AG04450 (cell line): ENCODE results near the gene CISH. TPM values are rescaled to one million over a fixed set of nuclear protein-coding genes. Genes with fewer than 3 reads are reported as not detected.

Source experiments
- CTCF ChIA-PET: fragments of 300-600, 350-600 bp; formaldehyde crosslinking; extraction: SDS; loops from one replicate; lab custom pipeline; 2022; ENCODE audit warnings: antibody characterized with exemption, inconsistent platforms; lab: Charles Lee
- POLR2A ChIA-PET: fragments of 350-600 bp; formaldehyde crosslinking; extraction: SDS; loops from one replicate; lab custom pipeline; 2021; ENCODE audit warnings: antibody characterized with exemption, inconsistent platforms; lab: Yijun Ruan, JAX
- DNase-seq: peaks from one replicate; pipeline ENCODE4 v3.0.0-alpha.2; 2011; ENCODE audit warnings: low read depth, low spot score
- H3K27ac ChIP-seq: one replicate; pipeline ENCODE4 v1.5.1; 2012; ENCODE audit warnings: low read depth, low read length, control low read depth
- H3K27me3 ChIP-seq: one replicate; pipeline ENCODE4 v1.6.0; 2012; ENCODE audit warnings: low read length; ENCODE audit not compliant: control insufficient read depth, insufficient read depth
- H3K4me3 ChIP-seq: 2 replicates; pipeline ENCODE4 v1.5.1; 2011; ENCODE audit warnings: mild to moderate bottlenecking, low read depth, low read length, control low read depth
- H3K9me3 ChIP-seq: 2 replicates; pipeline ENCODE4 v1.5.1; 2012; ENCODE audit warnings: low read length; ENCODE audit not compliant: control insufficient read depth, insufficient read depth
- polyA plus RNA-seq: library from polyadenylated mRNA; depleted of rRNA; stranded (reverse); fragments of >200 nt; gene quantifications from 2 replicates; pipeline ENCODE4 v1.2.3, GENCODE V29; 2011
- TF ChIP-seq, protein P1 (sequence below): IDR thresholded peaks from 2 replicates; pipeline ENCODE4 v1.5.1; 2011; ENCODE audit warnings: low read depth, low read length, control low read depth, inconsistent platforms

The CISH gene
- polyA plus RNA-seq, 1 experiment = 2.4 TPM

DNA sequence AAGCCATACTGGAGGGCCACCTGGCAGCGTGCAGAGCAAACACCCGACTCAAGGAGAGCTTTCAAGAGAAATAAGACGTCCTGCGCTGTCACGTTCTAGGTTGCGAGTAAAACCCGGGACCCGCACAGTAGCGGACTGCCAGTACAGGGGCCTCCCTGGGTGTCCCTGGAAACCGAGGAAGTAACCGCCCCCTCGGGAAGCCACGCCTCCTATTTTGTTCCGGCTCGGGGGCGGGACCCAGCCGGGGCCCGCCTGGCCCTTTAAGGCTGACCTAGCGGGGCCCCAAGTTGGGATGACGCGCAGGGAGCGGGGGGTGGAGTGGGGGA is 5.2 kb upstream of the CISH start:
- H3K4me3 ChIP-seq = peak overlapping the region; percentile 72
- H3K9me3 ChIP-seq = peaks cover 4% of the 10 kb centered on the region; the same call in 1 of the 2 replicates
- H3K27me3 ChIP-seq = no peaks in the 10 kb centered on the region
- TF ChIP-seq, protein P1, sequence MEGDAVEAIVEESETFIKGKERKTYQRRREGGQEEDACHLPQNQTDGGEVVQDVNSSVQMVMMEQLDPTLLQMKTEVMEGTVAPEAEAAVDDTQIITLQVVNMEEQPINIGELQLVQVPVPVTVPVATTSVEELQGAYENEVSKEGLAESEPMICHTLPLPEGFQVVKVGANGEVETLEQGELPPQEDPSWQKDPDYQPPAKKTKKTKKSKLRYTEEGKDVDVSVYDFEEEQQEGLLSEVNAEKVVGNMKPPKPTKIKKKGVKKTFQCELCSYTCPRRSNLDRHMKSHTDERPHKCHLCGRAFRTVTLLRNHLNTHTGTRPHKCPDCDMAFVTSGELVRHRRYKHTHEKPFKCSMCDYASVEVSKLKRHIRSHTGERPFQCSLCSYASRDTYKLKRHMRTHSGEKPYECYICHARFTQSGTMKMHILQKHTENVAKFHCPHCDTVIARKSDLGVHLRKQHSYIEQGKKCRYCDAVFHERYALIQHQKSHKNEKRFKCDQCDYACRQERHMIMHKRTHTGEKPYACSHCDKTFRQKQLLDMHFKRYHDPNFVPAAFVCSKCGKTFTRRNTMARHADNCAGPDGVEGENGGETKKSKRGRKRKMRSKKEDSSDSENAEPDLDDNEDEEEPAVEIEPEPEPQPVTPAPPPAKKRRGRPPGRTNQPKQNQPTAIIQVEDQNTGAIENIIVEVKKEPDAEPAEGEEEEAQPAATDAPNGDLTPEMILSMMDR = no peak
- POLR2A ChIA-PET = interaction anchor here (0.6 to 1.9 kb wide), 5 partner anchors 19 to 768 kb away, joined by 3 to 4 read pairs (median 3); partner anchors contain the start of genes HEMK1 and MANF
- DNase-seq = peak; percentile 60
- CTCF ChIA-PET = interaction anchor here (0.6 to 12.3 kb wide), 28 partner anchors 11 to 1065 kb away, joined by 3 to 436 read pairs (median 8); partner anchors contain the start of genes C3orf18, HEMK1 and MANF
- H3K27ac ChIP-seq = no peak overlapping the region

DNA sequence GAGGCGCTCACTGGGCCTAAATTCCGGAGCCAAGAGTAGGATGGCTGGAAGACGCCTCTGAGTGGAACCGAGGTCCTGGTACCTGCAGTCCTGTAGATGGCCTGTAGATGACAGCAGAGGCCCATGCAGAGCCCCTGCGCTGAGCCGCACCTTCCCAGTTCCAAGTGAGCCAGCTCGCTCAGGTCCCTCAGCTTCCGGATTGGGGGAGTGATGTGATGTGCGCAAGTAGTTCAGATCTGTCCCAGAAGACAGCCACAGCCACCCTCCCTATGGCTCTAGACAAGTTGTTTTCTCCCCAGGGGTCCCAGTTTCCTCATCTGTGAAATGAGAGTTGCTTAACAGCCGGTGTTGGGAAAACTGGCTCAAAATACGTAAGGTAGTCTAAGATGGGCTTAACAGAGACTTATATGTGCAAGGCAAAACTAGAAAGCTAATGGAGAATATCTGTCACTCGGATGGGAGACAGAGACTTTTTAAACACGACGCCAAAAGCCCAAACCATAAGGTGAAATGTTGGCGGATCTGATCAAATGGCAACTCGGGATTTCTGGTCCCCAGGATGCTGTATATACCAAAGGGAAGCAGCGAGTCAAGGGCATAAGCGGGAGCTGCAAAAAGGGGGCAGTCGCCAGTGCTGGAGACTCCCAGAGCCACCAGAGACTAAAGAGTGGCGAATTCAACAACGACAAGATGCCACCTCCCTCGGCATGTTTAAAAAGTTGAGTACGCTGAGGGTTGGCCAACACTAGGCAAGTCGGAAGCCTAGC is 4.6 kb upstream of the CISH start:
- ChIA-PET POLR2A (interaction anchor here (0.6 to 1.2 kb wide), 6 partner anchors 20 to 769 kb away, joined by 3 to 9 read pairs (median 3); partner anchors contain the start of genes HEMK1 and MANF), CTCF (interaction anchor here (0.6 to 12.3 kb wide), 40 partner anchors 11 to 1066 kb away, joined by 3 to 436 read pairs (median 6); partner anchors contain the start of genes C3orf18, HEMK1, MANF and RBM15B)
- Histone ChIP-seq H3K27ac (no peak overlapping the region), H3K27me3 (no peaks in the 10 kb centered on the region), H3K9me3 (peaks cover 4% of the 10 kb centered on the region; the same call in 1 of the 2 replicates), H3K4me3 (peak overlapping the region; percentile 72)
- DNase-seq = peak; percentile 66
- TF ChIP-seq, protein P1 = peak; percentile 100

DNA sequence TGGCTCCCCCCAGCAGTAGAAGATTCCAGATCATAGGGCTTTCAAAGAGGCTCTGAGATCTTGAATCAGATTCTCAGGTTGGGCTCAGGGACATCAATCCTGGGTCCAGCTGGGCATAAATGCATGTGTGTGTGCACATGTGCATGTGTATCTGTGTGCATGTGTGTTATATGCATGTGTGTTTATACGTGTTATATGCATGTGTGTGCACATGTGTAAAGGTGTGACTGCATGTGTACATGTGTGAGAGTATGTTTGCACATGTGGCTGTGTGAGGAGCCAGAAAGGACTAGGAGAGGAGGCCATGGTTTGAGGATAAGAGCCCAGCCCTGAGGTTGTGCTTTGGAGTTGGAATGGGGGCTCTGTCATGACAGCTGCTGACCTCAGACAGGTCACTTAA is 3.6 kb upstream of the CISH start:
- Histone ChIP-seq H3K27me3 (no peaks in the 10 kb centered on the region), H3K9me3 (peaks cover 4% of the 10 kb centered on the region; the same call in 1 of the 2 replicates), H3K4me3 (no peak overlapping the region), H3K27ac (no peak overlapping the region)
- ChIA-PET CTCF (interaction anchor here (0.5 to 12.3 kb wide), 39 partner anchors 10 to 1067 kb away, joined by 3 to 436 read pairs (median 6); partner anchors contain the start of genes C3orf18, CACNA2D2, HEMK1 and MANF), POLR2A (interaction anchor here (1.2 kb wide), 1 partner anchor 46 kb away, joined by 9 read pairs; the partner anchor contains the start of gene HEMK1)
- TF ChIP-seq, protein P1 = no peak
- no peak for DNase-seq

DNA sequence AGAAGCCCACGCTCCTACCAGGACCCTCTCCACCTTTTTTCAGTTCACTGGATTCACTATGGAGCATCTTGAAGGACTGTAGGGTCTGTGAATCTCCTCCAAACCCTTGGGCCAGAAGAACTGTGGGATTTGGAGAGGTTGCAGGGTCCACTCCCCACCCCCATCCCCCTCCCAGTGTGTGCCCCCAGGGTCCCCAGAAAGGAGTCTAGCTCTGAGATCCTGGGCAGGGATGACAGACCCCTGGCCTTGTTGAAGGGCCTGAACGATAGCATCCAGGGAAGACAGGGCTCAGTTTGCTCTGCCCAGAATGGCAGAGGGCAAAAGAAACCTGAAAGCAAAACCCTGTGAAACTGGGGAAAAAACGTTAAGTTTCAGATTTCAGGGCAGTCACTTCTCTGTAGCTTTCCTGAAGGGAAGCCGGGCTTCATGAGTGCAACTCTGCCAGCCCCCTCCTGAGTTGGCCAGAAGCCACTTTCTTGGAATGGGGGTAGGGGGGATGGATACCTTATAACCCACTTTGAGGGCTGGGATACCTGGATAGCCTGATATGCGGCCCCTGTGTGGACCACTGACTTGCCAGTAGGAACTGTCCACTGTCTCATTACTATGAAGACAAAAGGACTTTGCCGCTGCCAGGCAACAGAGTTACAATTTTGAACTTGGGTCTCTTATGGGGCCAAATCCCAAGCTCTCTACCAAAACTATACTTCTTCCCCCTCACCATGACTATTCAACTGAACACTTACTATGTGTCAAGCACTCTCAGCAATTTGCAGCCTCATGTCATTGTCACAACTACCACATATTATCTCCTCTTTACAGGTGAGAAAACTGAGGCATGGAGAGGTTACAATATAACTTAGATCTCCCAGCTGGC is 1.6 kb upstream of the CISH start:
- TF ChIP-seq, protein P1 = no peak

More for the DNA sequence above, 1.6 kb upstream of the CISH start:
- CTCF ChIA-PET = interaction anchor here (0.6 to 12.3 kb wide), 19 partner anchors 9 to 776 kb away, joined by 3 to 436 read pairs (median 5); partner anchors contain the start of genes C3orf18, CYB561D2, HEMK1 and NPRL2
- POLR2A ChIA-PET = no interaction called here
- Histone ChIP-seq H3K27me3 (no peaks in the 10 kb centered on the region), H3K9me3 (peaks cover 4% of the 10 kb centered on the region; the same call in 1 of the 2 replicates), H3K27ac (no peak overlapping the region), H3K4me3 (no peak overlapping the region; the same call in 1 of the 2 replicates)
- no peak for DNase-seq
